HG03558 (cell line): ENCODE results near the gene FRAS1.
A peak's percentile ranks its signal among the peaks of the same experiment; 100 is the strongest.

ENCODE experiments used
- ATAC-seq: cut with Tn5 transposase; IDR thresholded peaks from one replicate; pipeline ENCODE4 v1.9.1; 2021; ENCODE audit warnings: moderate number of reproducible peaks; ENCODE audit not compliant: unreplicated experiment; ENCODE audit errors: extremely low read depth

The FRAS1 gene

DNA sequence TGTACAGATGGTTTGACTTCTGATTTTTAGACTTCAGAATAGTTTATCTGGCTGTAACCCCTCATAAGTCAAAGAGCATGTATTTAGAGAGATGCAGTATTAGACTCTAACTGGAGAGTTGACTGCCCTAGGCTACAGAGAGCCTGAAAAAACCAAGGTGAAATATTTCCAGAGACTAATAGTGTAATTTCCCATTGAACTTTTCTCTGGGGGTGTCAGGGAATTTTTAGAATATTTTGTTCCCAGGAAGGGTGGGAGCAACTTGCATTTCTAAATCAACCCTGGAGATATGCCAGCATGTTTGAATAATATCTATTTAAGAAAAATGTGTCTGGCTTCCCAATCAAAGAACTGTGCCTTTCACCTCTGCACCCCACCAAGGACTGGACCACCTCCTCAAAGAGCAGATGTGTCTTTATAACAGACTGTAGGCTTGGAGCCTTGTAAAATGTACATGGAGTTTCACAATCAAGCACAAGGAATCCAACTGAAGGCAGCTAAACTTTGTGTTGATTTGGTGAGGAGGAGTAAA, 496.5 kb downstream of the FRAS1 start:
- no peak for ATAC-seq

DNA sequence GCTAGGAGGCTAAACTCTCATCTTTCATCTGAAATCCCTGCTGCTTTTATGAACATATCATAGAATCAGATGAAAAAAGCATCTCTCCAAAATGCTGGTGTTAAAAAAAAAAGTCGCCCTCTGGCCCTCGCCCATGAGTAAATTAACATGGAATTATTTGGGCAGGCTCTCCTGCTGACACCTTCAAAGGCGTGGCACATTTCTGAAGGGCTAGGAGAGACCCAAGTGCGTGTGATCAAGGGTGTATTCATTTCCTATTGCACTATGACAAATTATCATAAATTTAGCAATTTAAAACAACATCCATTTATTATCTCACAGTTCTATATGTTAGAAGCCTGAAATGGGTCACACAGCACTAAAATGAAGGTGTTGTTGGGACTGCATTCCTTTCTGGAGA, 499.5 kb downstream of the FRAS1 start:
- ATAC-seq = no peak

DNA sequence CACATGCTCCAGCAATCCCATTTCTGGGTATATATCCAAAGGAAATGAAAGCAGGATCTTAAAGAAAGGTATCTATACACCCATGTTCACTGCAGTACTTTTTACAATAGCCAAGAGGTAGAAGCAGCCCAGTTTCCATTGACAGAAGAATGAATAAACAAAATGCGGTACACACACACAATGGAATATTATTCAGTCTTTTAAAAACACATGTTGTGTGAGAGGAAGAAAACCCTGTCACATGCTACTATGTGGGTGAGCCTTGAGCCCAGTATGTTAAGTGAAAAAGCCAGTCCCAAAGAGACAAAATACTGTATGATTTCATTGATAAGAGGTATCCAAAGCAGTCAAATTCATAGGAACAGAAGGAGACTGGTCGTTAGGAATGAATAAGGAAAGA, 500.7 kb downstream of the FRAS1 start:
- no peak for ATAC-seq

DNA sequence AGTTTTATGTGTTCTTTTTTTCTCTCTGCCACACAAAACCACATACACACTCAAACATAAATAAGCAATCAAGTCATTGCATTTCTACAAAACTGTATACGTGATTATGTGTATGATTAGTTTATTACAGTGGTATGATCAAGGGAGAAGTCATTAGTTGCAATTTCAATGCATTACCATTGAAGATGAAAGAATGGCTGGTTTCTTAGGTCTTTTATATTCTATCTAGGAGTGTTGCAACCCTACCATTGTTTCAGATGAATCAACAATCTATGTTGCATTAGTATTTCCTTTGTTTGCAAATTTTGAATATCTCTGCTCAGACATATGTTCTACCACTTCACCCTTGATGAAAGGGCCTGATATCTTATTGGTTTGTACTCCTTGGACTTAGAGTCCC, 501.3 kb downstream of the FRAS1 start:
- no peak for ATAC-seq

DNA sequence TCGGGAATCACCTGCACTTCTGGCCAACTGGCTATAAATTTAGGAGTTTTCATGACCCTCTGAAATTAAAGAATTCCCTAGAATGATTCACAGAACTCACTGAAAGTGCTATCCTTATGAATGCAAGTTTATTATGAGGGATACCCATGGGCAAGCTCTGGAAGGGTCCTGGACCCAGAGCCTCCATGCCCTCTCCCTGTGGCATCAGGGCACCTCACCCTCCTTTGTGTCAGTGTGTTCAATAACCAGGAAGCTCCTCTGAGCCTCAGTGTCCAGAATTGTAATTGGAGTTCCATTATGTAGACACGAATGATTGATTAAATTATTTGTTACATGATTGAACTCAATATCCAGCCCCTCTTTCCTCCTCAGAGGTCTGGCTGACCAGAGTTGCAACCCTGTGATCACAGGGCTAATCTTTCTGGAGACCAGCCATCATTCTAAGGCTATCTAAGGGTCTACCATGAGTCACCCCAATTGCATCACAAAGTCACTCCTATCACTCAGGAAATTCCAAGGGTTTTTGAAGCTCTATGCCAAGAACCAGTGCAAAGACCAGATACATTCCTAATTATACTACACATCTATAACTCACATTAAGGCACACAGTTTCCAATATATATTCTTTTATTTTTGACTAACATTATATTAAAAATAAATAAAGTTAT, 503.3 kb downstream of the FRAS1 start:
- ATAC-seq = no peak

DNA sequence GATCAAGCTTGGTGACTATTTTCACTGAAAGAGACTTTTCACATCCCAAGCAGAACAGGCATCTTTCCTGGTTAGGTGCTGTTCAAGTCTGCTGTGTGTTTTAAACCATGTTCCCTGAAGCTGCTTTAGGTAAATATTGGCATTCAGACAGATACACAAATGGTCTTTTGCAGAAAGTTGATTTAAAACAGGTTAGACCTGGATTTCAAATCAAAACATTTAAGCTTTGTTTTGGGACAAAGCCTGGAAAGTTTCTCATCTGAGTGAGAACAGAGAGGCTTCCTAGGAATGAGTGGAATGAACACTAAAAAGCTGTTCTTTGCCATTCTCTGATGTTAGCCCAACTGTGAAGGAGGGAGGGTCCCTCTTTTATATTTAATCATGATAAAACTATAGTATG, 504.6 kb downstream of the FRAS1 start:
- no peak for ATAC-seq

DNA sequence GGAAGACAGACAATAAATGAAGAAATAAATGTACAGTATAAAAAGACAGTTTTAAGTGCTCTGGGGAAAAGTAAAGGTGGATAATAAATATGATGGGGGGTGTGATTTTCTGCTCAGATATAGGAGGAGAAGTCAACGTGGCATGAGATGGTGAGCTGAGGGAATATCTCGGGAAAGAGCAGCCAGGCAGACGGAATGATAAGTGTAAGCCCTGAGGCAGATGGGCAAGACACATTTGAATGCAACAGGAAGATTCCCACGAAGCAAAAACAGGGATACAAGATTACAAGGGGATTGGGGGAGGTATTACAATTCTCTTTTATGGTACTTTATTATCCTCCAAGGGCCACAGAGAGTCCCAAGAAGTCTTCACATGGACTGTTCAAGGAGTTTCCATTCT, 505.6 kb downstream of the FRAS1 start:
- ATAC-seq = no peak

DNA sequence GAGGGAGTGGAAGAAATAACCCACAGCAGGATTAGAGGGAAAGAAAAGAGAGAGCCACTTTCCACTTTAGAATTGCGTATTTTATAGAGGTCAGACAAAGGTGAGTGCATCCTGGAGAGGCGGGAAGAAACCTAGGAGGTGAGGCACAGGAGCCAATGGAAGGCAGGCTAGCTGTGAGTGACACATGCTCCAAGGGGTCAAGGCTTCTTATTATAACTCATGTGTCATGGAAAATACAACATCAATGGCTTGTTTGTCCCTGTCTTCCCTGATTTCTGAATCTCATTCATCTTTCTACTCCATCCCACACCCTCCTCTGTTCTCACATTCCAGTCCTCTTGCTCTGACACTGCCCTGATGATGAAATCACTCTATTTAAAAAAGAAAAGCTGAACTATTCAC, 508.8 kb downstream of the FRAS1 start:
- no peak for ATAC-seq

DNA sequence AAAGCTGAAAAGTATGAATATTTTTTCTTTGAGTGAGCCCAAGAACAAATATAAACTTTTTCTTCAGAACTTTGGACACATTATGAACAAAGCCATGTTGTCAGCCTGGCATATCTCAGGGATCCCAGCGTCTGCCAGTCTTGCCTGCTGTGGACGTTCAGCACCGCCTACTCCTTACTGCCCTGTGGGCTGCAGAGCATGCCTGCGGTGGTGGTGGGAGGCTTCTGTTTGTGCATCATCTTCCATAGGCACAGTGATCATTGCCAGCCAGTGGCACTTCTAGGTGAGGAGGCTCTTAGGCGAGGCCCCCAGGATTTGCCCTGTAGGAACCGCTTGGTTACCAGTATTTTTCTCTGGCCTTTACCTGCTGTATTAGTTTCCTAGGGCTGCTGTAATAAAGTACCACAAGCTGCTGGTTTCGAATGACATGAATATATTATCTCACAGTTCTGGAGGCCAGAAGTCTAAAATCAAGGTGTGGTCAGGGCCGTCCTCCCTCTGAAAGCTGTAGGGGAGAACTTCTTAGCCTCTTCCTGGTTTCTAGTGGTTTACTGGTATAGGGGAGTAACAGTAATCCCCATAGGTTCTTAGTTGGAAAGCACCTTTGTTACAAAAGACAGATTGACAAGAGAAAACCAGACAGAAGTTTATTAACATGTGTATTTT, 509.8 kb downstream of the FRAS1 start:
- ATAC-seq = peak; percentile 44

DNA sequence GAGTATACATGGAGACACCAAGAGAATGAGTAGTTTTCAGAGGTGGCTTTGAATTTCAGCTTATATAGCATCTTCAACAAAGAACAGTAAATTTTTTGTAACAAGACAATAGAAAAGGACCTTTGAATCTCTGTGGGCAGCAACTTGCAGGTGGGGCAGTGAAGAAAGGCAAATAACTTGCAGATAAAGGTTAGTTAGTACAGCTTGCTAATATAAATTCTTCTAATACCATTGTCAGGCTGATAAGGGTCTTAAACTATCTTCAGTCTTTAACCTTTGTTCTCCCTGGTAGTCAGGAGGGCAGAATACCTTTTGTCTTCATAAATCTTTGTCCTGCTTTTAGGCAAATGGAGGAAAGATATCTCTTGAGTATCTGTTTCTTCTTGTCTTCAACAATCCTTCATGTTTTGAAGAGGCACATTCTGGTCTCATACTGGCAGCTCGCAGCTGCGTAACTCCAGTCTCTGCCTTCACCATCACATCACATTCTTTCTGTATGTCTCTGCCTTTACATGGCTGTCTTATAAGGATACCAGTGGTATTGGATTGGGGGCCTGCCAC, 510.5 kb downstream of the FRAS1 start:
- no peak for ATAC-seq

DNA sequence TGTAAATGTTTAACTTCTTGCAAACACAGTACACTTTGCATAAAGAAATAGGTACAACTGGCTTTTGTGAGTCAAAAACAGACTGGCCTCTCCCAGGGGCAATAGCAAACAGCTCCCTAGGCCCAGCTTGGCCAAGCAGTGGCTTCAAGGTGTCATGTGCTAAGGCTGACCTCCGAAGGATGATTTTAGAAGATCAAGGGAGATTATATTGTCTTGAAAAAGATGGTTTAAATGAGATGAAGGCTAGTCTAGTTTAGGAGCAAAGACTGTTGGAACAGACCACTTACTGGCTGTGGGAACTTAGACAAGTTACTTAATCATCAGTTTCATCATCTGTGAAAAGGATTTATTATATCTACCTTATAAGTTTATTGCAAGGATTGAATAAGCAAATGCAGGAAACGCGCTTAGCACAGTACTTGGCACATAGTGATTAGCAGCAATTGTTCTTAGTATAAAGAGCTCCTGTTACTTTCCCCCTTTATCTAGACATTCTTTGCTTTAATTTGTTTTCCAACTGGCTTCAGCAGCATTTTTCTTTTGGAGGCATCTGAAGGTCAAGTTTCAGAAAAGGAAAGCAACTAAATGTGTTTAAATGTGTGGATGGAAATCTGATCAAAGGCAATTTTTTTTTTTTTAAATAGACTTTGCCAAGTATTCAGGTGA, 511.6 kb downstream of the FRAS1 start:
- ATAC-seq = peak; percentile 53

DNA sequence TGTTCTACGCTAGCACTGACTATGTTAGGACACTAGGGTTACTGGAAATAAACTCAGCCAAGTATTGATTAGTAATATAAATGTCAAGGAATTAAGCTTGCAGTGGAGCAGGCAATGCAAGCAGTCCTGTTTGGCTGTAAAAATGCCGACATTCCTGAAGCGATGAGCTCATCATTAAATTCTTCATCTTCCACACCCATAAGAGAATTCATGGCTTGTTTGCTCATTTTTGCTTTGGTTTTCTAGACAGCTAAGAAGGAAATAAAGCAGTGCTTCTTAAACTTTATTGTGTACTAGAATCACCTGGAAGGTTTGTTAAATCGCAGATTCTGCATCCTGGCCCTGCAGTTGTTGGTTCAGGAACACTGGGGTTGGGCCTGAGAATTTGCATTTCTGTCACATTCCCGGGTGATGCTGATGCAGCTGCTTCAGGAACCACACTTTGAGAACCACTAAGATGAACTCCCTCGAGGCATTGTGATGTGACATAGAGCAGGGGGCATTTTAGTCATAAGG, 512.2 kb downstream of the FRAS1 start:
- no peak for ATAC-seq

DNA sequence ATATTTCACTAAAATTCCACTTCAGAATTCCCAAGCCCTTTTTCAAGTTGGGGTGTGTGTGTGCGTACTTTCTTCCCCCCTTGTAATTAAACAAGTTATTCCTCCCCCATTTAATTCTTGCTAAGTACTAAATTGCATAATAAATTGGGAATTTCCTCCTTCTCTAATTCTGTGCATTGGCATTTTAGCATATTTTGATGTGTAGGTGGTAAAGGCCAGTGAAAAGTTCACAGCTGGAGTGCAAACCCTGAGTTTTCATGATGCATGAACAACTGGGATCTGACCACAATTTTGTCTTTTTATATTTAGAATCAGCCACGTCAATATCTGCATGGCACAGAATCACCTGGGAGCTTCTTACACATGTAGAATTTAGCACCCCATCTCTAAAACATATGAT, 513.0 kb downstream of the FRAS1 start:
- ATAC-seq = no peak

DNA sequence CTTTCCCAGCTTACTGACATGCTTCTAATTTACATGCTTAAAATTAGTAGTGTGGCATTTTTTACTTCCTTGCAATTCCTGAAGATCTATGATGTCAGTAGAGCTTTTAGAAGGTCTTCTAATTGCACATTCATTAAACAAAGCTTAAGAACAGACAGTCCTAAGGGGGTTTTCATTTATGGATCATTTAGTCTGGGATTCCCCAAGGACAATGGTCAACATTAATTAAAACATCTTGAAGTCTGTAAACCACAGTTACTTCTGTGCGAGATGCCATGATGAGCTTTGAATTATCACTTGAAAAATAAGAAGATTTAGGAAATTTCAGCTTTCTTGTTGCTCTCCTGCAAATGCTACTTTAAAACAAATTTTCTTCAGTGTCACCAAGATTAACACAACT, 514.7 kb downstream of the FRAS1 start:
- ATAC-seq = no peak

DNA sequence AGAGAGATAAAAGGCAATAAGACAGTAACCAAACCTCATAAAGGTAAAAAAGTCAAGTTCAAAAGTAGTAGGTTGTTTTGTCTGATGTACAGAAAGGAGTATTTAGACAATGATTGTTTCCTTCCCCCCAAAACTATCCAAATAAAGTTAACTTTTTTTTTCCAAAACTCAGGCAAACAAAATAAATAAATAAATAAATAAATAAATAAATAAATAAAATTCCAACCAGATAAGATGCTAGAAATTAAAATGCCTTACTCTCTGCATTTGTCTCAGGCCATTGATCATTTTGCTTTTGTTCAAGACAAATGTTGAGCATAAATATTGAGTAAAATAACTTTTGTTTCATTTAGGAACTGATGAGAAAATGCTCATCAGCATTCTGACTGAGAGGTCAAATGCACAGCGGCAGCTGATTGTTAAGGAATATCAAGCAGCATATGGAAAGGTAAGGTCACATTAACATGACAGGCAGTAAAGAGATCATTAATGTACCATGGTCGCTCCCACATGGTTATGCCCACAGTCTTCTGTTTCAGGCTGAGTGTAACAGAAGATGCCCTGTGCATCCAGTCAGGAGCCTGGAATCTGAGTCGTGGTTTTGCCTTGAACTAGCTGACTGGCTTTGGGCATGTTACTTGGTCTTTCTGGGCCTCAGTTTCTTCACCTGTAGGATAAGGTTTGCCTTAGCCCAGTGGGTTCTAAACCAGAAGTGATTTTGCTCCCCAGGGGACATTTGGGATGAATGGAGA, 521.7 kb downstream of the FRAS1 start:
- no peak for ATAC-seq

DNA sequence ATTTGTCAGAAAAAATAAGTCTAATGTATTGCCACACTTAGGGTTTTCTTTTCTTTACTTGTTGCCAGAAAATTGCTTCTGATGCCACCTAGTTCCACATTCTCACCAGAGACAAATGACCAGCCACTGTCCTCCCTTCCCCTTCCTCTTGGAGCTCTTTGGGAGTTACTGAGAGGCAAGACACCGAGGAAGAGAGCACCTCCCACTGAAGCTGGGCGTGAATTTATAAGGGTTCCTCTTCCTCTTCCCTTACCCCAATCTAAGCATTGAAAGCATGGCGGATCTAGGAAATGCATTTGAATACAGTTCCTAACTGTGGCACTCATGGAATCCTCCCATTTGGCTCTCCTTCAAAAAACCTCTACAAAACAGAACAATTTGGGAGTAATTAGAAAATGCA, 524.5 kb downstream of the FRAS1 start:
- ATAC-seq = no peak

DNA sequence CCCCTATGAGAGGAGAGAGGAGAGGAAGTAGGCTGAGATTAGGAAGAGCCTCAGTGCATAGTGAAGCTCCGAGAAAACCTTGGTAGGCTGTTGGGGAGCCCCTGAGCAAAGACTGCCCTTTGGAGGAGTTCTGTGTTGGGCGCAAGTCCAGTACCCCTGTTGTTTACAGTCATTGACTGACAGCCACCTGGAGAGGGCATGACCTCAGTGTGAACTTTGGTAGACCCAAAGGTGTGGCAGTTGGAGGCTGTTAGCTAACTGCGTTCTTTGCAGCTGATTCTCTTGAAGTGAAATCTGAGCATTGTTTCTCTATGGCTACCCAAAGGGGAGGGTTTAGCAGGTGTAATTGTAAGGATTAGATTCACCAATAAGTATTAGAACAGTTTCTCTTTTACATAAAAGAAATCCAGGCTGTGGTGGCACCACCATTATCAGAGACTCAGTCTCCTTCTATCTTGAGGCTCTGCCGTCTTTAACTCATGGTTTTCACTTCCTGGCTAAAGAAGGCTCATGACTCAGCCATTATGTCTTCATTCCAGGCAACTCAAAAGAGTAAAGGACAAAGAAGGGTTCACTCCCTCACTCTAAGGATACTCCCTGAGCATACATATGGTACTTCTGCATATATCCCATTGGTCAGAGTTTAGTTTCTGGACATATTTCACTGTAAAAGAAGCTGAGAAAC, 527.9 kb downstream of the FRAS1 start:
- ATAC-seq = no peak

DNA sequence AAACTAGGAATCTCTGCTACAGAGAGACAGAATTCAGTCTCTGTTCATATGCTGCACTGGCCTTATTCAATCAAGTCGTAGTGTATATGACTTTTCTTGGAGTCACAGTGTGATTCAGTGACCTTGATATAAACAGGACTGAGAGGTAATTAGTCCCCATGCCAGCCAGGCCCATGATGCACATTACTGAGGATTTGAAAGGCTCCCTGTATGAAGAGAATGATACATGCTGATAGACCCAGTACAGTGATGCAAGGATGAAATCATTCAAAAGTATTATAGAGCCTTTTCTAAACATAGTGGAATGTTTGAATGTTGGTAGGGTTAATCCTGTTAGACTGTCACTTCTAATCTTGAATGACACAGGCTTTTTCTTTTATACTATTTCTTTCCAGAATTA, 528.5 kb downstream of the FRAS1 start:
- no peak for ATAC-seq

DNA sequence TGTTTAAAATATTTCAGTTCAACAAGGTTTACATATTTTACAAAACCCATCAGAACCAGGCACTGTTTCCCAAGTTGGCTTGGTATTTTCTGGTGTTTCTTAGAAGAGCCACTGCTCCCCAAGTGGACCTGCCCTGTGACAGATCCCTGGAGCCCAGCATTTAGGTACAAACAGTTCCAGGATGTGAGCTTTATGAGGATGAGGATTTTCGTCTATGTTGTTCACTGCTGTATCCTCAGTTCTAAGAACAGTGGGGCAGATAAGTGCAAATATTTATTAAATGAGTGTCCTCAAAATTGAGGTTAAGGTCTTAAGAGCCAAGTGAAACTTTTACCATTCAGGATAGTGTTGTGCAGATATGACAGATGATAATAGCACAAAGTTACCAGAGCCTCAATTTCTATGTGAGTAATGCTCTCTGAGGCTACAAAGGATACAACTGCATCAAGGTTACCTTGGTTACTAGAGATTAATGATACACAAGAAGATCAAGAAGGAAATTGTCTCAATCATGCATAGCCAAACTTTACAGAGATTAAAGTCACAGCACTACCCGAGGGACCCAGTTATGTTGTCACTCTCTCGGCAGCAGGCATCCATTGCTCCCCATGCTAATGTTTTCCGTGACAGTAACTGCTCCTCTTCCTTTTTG, 531.9 kb downstream of the FRAS1 start:
- ATAC-seq = no peak
